Measurements from ENCODE around the gene DNAH7.

DNA sequence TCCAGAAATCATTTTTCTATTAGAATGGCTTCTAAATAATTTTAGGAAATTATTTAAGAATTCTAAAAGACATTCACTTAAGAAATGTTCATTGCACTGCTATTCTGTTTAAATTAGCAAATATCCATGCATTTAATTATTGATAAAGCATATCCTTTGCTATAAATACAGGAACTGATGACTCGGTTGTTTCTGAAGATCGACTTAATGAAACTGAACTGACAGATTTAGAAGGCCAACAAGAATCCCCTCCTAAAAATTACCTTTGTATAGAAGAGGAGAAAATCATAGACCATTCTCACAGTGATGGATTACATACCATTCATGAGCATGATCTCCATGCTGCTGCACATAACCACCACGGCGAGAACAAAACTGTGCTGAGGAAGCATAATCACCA is 352.2 kb downstream of the DNAH7 start:
- TF ChIP-seq, protein P1, sequence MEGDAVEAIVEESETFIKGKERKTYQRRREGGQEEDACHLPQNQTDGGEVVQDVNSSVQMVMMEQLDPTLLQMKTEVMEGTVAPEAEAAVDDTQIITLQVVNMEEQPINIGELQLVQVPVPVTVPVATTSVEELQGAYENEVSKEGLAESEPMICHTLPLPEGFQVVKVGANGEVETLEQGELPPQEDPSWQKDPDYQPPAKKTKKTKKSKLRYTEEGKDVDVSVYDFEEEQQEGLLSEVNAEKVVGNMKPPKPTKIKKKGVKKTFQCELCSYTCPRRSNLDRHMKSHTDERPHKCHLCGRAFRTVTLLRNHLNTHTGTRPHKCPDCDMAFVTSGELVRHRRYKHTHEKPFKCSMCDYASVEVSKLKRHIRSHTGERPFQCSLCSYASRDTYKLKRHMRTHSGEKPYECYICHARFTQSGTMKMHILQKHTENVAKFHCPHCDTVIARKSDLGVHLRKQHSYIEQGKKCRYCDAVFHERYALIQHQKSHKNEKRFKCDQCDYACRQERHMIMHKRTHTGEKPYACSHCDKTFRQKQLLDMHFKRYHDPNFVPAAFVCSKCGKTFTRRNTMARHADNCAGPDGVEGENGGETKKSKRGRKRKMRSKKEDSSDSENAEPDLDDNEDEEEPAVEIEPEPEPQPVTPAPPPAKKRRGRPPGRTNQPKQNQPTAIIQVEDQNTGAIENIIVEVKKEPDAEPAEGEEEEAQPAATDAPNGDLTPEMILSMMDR (conservative IDR thresholded peaks at IDR 0.05; ENCODE audit: low read depth, low read length) = no peak
- TF ChIP-seq MAZ (IDR thresholded peaks at IDR 0.05; ENCODE audit: borderline replicate concordance, low read depth, low read length) (no peak), POLR2A (IDR thresholded peaks at IDR 0.05; ENCODE audit: low read depth, low read length) (no peak), MXI1 (IDR thresholded peaks at IDR 0.05; ENCODE audit: borderline replicate concordance, low read depth, low read length) (no peak), CHD1 (IDR thresholded peaks at IDR 0.05; ENCODE audit: low read depth, low read length) (no peak), NFE2L2 (IDR thresholded peaks at IDR 0.05; ENCODE audit: low read depth, low read length) (no peak), MAFK (IDR thresholded peaks at IDR 0.05; ENCODE audit: low read depth, low read length) (peak; percentile 54; the same call in 1 of the 2 replicates)

Data from IMR-90 (cell line).